ENCODE measurements around the gene SLC47A2.

The SLC47A2 gene

GRCh38 chr17:19664821-19665181 lies 51.6 kb downstream of the SLC47A2 start:
- Histone ChIP-seq H2AFZ (ENCODE audit: low read depth, low read length) (no peak overlapping the region), H3K27ac (ENCODE audit: low read length) (no peak overlapping the region), H3K9me3 (ENCODE audit: insufficient read depth, low read length, severe bottlenecking) (no peaks in the 10 kb centered on the region), H3K9ac (ENCODE audit: low read depth, low read length) (no peak overlapping the region), H3K4me1 (ENCODE audit: insufficient read depth, low read length) (no peaks in the 10 kb centered on the region), H3K4me2 (ENCODE audit: insufficient read depth, low read length) (no peak overlapping the region), H4K20me1 (ENCODE audit: insufficient read depth, low read length) (no peaks in the 10 kb centered on the region), H3K4me3 (ENCODE audit: low read depth in 1 of 2, low read length in 2 of 2) (no peak overlapping the region), H3K27me3 (ENCODE audit: insufficient read depth, low read length, poor library complexity) (peaks cover 34% of the 10 kb centered on the region), H3K36me3 (ENCODE audit: insufficient read depth, low read length) (no peaks in the 10 kb centered on the region), H3K79me2 (ENCODE audit: insufficient read depth, low read length) (no peaks in the 10 kb centered on the region)
- TF ChIP-seq CTCF (IDR thresholded peaks at IDR 0.05; ENCODE audit: borderline replicate concordance, extremely low read depth, low read length, poor library complexity, severe bottlenecking) (no peak), EZH2 (IDR thresholded peaks at IDR 0.05; ENCODE audit: borderline replicate concordance, low read depth, low read length, severe bottlenecking) (no peak)
- no peak for ATAC-seq (ENCODE audit: insufficient read depth, low read depth)
- no peak for DNase-seq

GRCh38 chr17:19664136-19664820 lies 52.1 kb downstream of the SLC47A2 start:
- Histone ChIP-seq H3K9me3 (ENCODE audit: insufficient read depth, low read length, severe bottlenecking) (no peaks in the 10 kb centered on the region), H3K4me2 (ENCODE audit: insufficient read depth, low read length) (no peak overlapping the region), H3K9ac (ENCODE audit: low read depth, low read length) (no peak overlapping the region), H2AFZ (ENCODE audit: low read depth, low read length) (no peak overlapping the region), H3K4me1 (ENCODE audit: insufficient read depth, low read length) (no peaks in the 10 kb centered on the region), H3K27ac (ENCODE audit: low read length) (no peak overlapping the region), H3K79me2 (ENCODE audit: insufficient read depth, low read length) (no peaks in the 10 kb centered on the region), H3K36me3 (ENCODE audit: insufficient read depth, low read length) (no peaks in the 10 kb centered on the region), H3K27me3 (ENCODE audit: insufficient read depth, low read length, poor library complexity) (peaks cover 34% of the 10 kb centered on the region), H3K4me3 (ENCODE audit: low read depth in 1 of 2, low read length in 2 of 2) (no peak overlapping the region), H4K20me1 (ENCODE audit: insufficient read depth, low read length) (no peaks in the 10 kb centered on the region)
- no peak for TF ChIP-seq CTCF (IDR thresholded peaks at IDR 0.05; ENCODE audit: borderline replicate concordance, extremely low read depth, low read length, poor library complexity, severe bottlenecking)
- TF ChIP-seq EZH2 (IDR thresholded peaks at IDR 0.05; ENCODE audit: borderline replicate concordance, low read depth, low read length, severe bottlenecking) = no peak
- ATAC-seq (ENCODE audit: insufficient read depth, low read depth) (no peak), DNase-seq (no peak)

GRCh38 chr17:19663097-19663496 lies 53.3 kb downstream of the SLC47A2 start:
- H3K79me2 ChIP-seq (ENCODE audit: insufficient read depth, low read length) = no peaks in the 10 kb centered on the region
- no peaks in the 10 kb centered on the region for H3K4me1 ChIP-seq (ENCODE audit: insufficient read depth, low read length)
- H3K4me2 ChIP-seq (ENCODE audit: insufficient read depth, low read length) = no peak overlapping the region
- DNase-seq = no peak
- no peak for TF ChIP-seq EZH2 (IDR thresholded peaks at IDR 0.05; ENCODE audit: borderline replicate concordance, low read depth, low read length, severe bottlenecking)
- TF ChIP-seq CTCF (IDR thresholded peaks at IDR 0.05; ENCODE audit: borderline replicate concordance, extremely low read depth, low read length, poor library complexity, severe bottlenecking) = no peak
- H3K27ac ChIP-seq (ENCODE audit: low read length) = no peak overlapping the region
- H3K4me3 ChIP-seq (ENCODE audit: low read depth in 1 of 2, low read length in 2 of 2) = no peak overlapping the region
- H3K36me3 ChIP-seq (ENCODE audit: insufficient read depth, low read length) = no peaks in the 10 kb centered on the region
- peaks cover 34% of the 10 kb centered on the region for H3K27me3 ChIP-seq (ENCODE audit: insufficient read depth, low read length, poor library complexity)
- H2AFZ ChIP-seq (ENCODE audit: low read depth, low read length) = no peak overlapping the region
- H3K9ac ChIP-seq (ENCODE audit: low read depth, low read length) = no peak overlapping the region
- H4K20me1 ChIP-seq (ENCODE audit: insufficient read depth, low read length) = no peaks in the 10 kb centered on the region
- no peaks in the 10 kb centered on the region for H3K9me3 ChIP-seq (ENCODE audit: insufficient read depth, low read length, severe bottlenecking)
- ATAC-seq (ENCODE audit: insufficient read depth, low read depth) = no peak

All from DND-41 (cell line).